GM19193 (cell line): ENCODE data around the gene SH3BP2.

Experiments used
- POLR2A ChIP-seq: IDR thresholded peaks from 4 replicates; pipeline ENCODE4 v1.6.1; 2011; ENCODE audit not compliant: insufficient read depth, insufficient read length; ENCODE audit errors: extremely low read depth

Gene SH3BP2

GRCh38 chr4:2803624-2804448, 11.0 kb downstream of the SH3BP2 start:
- TF ChIP-seq POLR2A, result no peak

GRCh38 chr4:2804449-2804972, 11.6 kb downstream of the SH3BP2 start:
- no peak for TF ChIP-seq POLR2A

- TF ChIP-seq POLR2A, result no peak
These were observed 12.2 kb downstream of the SH3BP2 start for GRCh38 chr4:2804973-2805501.

- no peak for TF ChIP-seq POLR2A
These were observed 13.0 kb downstream of the SH3BP2 start for GRCh38 chr4:2805712-2806389.

- no peak for TF ChIP-seq POLR2A
These were observed 13.8 kb downstream of the SH3BP2 start for GRCh38 chr4:2806390-2807355.

GRCh38 chr4:2807571-2807970, 14.7 kb downstream of the SH3BP2 start:
- no peak for TF ChIP-seq POLR2A

- no peak for TF ChIP-seq POLR2A
These were observed 15.1 kb downstream of the SH3BP2 start for GRCh38 chr4:2808001-2808400.

- no peak for TF ChIP-seq POLR2A
These were observed 16.8 kb downstream of the SH3BP2 start for GRCh38 chr4:2809610-2810180.

- TF ChIP-seq POLR2A, result no peak
These were observed 17.5 kb downstream of the SH3BP2 start for GRCh38 chr4:2810388-2810787.

GRCh38 chr4:2811830-2812611, 19.1 kb downstream of the SH3BP2 start:
- TF ChIP-seq POLR2A, result peak; percentile 72

- TF ChIP-seq POLR2A, result no peak
These were observed 19.9 kb downstream of the SH3BP2 start for GRCh38 chr4:2812612-2813354.

GRCh38 chr4:2813446-2814405, 20.8 kb downstream of the SH3BP2 start:
- no peak for TF ChIP-seq POLR2A
